GM18499 (cell line): ENCODE results near the gene TNFRSF14.
"Not testable (repeated sequence)": the region's sequence is repeated elsewhere in the genome, so short reads cannot be mapped to it uniquely, and the experiment has no call there.

Experiments
- ATAC-seq: cut with Tn5 transposase; IDR thresholded peaks from one replicate; pipeline ENCODE4 v1.9.1; 2021; ENCODE audit warnings: moderate number of reproducible peaks; ENCODE audit not compliant: insufficient read depth, unreplicated experiment

TNFRSF14 gene

GRCh38 chr1:2564815-2565374 lies 8.7 kb downstream of the TNFRSF14 start:
- ATAC-seq = no peak

- no peak for ATAC-seq
Measured at GRCh38 chr1:2566101-2567045, 10.2 kb downstream of the TNFRSF14 start.

- no peak for ATAC-seq
Measured at GRCh38 chr1:2567083-2567679, 11.0 kb downstream of the TNFRSF14 start.

GRCh38 chr1:2568187-2568816 lies 12.1 kb downstream of the TNFRSF14 start:
- not testable (repeated sequence) for ATAC-seq

- no peak for ATAC-seq
Measured at GRCh38 chr1:2569060-2569459, 12.9 kb downstream of the TNFRSF14 start.

DNA sequence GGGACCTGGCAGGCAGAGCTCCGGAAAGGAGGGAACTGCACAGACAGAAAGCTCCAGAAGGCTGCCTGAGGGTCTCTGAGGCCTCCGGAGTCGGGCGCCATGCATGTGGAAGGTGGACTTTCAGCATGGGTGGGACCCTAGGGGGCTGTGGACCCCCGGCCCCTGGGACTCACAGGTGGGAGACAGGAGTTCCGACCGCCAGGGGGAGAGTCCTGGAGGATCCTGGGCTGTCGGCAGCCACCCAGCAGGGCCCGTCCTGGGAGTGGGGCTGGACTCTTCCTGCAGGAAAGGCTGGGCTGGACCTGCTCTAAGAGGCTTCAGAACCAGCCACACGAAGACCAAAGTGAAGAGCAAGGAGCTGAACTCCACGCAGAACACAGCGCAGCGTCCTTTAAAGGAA lies 13.5 kb downstream of the TNFRSF14 start:
- not testable (repeated sequence) for ATAC-seq

DNA sequence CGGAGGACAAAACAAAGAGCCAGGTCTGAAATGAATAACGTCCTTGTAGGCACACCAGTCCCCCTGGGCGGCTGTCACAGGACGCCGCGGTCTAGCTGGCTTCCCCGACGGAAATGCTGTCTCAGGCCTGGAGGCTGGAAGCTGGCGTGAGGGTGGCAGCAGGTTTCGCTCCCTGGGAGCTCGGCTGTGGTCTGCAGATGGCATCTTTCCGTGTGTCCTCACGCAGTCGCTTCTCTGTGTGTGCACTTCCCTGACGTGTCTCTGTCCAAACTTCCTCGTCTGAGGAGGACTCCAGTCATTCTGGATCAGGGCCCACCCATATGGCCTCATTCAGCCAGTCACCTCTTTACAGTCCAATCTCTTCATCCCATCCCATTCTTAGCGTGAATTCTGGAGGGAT lies 14.2 kb downstream of the TNFRSF14 start:
- ATAC-seq = no peak

DNA sequence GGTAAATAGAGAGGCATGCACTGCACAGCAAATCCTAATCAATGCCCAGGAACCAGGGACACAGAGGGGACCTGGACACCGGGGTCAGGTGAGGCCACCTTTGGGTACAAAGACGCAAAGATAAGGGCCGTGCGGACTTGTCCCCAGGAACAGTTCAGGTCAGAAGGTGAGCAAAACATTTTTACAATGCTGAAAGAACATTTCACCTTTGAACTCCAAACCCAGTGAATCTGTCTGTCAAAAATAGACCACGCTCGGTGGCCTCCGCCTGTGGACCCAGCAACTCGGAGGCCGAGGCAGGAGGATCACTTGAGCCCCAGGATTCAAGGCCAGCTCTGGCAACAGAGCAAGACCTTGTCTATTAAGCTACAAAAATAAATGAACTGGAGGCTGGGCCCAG lies 15.2 kb downstream of the TNFRSF14 start:
- ATAC-seq = no peak

- ATAC-seq = no peak
Measured at GRCh38 chr1:2573250-2573920, 17.2 kb downstream of the TNFRSF14 start.

DNA sequence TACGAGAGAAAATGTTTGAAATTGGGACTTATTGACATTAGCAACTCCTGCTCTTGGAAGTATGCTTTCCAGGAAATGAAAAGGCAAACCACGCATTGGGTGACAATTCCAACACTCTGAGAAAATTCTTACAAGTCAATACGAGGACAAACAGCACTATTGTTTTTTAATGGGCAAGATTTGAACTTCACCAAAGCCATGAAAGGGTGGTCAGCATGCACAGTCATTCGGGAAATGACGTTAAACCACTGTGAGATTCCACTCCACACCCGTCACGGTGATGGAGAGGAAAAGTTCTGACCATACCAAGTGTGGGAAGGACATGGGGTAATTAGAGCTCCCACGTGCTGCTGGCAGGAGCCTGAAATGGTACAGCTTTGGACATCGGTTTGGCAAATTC lies 18.2 kb downstream of the TNFRSF14 start:
- ATAC-seq = no peak

GRCh38 chr1:2575801-2576663 lies 19.9 kb downstream of the TNFRSF14 start:
- ATAC-seq = no peak

DNA sequence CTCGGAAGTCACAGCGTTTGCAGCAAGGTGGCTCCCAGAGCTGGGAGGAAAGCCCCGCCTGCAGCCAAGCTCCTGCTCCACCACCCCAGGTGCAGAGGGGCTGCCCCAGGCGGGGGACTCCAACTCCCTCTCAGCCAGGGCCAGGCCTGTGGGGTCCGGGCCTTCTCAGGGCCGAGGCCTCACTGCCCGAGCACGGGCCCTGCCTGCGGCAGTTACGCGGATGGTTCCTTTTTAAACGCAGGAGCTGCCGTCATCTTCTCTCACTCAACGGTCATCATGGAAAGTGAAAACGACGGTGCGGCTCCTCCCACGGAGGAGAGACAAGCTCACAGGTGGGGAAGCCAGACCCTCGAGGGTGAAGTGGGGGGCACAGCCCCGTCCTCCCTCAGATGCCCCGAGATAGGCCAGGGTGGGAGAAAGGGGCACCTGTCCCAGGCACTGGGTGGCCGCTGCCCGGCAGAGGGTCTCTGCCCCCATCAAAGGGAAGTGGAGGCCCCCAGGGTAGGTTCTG lies 21.4 kb downstream of the TNFRSF14 start:
- ATAC-seq = not testable (repeated sequence)

DNA sequence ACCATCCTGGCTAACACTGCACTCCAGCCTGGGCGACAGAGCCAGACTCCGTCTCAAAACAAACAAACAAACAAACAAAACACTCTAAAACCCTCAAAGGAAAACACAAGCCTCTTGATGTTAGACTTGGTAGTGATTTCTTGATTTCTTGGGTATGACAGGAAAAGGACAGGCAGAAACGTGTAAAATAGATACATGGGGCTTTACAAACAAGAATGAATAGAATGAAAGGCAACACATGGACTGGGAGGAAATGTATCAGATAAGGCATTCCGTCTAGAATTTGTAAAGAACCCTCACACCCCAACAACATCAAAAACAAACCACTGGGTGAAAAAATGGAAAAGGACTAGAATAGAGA lies 22.6 kb downstream of the TNFRSF14 start:
- ATAC-seq = no peak

DNA sequence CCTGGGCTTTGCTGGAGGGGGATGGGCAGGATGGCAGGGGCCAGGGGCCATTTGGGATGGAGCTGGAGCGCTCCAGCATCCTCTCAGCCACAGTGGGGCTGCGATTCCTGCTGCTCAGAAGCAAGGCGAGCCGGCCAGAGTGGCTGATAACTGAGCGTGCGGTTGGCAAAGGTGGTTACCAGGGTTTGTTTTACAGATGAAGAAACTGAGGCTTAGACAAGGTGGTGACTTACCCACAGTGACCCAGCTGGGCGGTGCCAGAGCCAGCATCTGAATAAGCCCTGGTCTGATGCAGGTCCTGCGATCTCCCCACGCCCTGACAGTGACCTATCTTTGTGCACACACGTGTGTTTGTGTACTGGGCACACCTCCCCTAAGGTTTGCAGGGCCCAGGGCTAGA lies 24.5 kb downstream of the TNFRSF14 start:
- ATAC-seq = no peak

- no peak for ATAC-seq
Measured at GRCh38 chr1:2582391-2582790, 26.2 kb downstream of the TNFRSF14 start.

DNA sequence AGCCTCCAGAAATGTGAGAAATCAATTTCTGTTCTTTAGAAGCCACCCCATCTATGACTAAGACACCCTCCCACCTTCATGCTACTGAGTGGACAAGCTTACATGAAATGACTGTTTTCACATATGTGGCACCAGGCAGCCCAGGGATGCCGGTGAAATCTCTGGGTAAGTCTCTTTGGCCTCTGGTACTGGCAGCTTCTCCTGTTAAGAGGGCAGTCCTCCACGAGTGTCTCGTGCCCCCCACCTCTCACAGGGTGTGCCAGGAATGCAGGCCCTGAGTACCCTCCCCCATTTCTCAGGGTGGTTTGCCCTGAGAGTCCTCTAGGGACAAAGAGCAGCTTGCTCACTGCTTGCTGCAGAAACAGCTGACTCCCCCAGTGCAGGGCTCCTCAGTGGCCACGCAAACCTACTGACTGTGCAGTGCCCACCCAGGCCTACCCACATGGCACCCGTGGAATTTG lies 27.2 kb downstream of the TNFRSF14 start:
- no peak for ATAC-seq

DNA sequence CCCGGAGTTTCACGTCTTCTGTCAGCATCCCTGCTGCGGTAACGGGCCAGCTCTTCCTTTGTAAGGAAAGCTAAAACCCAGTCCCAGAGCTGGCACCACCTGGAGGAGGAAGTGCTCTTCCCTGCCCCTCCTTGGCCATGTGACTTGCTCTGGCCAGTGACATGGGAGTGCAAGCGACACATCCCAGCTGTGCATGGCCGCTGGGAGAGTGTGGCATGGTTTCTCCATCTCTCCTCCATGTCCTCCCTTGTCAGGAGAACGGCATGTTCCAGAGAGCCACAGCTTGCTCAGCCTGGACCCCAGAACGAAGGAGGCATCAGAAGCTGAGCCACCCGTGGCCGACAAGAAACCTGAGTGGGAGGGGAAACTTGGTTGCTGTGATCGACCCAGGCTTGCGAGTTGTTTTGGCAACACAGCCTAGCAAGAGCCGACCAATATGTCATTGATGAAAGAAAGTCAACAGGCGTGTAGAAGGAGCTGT lies 27.7 kb downstream of the TNFRSF14 start:
- ATAC-seq = no peak

GRCh38 chr1:2584686-2585317 lies 28.6 kb downstream of the TNFRSF14 start:
- ATAC-seq = no peak
